ENCODE data around the gene CNPY4.

CNPY4 gene

GRCh38 chr7:100170101-100170897 is 50.9 kb downstream of the CNPY4 start:
- no peak for DNase-seq

GRCh38 chr7:100171087-100171681 is 51.8 kb downstream of the CNPY4 start:
- DNase-seq, result no peak

GRCh38 chr7:100171840-100172239 is 52.4 kb downstream of the CNPY4 start:
- DNase-seq, result no peak

- DNase-seq, result no peak
Measured at GRCh38 chr7:100173806-100174495, 54.5 kb downstream of the CNPY4 start.

- DNase-seq, result no peak
Measured at GRCh38 chr7:100174582-100174981, 55.1 kb downstream of the CNPY4 start.

Data from hematopoietic multipotent progenitor cell treated with erythropoietin and hydrocortisone succinate and interleukin-3 and kit ligand, for 8 days (in vitro differentiated cells).